ENCODE measurements around the gene DENND2D.

DNA sequence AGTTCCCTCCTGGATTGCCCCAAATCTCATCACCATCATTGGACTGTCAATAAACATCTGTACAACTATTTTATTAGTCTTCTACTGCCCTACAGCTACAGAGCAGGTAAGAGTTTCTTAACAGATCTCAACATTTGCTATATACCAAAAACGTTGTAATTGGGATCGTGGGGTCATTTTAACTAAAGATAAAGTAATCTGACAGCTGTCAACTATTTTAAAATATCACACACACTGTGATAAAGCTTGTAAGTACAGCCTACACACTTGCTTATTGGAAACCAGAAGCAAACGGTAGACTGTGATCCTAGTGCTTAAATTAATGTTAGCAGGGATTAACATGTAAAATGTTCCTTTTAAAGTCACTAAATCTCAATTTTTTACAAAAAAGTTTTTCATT is 52.5 kb downstream of the DENND2D start:
- no peak for TF ChIP-seq EZH2 (IDR thresholded peaks at IDR 0.05; ENCODE audit: borderline replicate concordance, low read length)
- TF ChIP-seq, protein P1, sequence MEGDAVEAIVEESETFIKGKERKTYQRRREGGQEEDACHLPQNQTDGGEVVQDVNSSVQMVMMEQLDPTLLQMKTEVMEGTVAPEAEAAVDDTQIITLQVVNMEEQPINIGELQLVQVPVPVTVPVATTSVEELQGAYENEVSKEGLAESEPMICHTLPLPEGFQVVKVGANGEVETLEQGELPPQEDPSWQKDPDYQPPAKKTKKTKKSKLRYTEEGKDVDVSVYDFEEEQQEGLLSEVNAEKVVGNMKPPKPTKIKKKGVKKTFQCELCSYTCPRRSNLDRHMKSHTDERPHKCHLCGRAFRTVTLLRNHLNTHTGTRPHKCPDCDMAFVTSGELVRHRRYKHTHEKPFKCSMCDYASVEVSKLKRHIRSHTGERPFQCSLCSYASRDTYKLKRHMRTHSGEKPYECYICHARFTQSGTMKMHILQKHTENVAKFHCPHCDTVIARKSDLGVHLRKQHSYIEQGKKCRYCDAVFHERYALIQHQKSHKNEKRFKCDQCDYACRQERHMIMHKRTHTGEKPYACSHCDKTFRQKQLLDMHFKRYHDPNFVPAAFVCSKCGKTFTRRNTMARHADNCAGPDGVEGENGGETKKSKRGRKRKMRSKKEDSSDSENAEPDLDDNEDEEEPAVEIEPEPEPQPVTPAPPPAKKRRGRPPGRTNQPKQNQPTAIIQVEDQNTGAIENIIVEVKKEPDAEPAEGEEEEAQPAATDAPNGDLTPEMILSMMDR (IDR thresholded peaks at IDR 0.05; ENCODE audit: low read length): no peak

Measured in OCI-LY1 (cell line).